HG03442 (cell line): Measurements from ENCODE around the gene SNAP29.
A peak's percentile ranks its signal among the peaks of the same experiment; 100 is the strongest.
"Not testable (repeated sequence)": the region's sequence is repeated elsewhere in the genome, so short reads cannot be mapped to it uniquely, and the experiment has no call there.

Source experiments
- ATAC-seq: cut with Tn5 transposase; IDR thresholded peaks from one replicate; pipeline ENCODE4 v1.9.1; 2021; ENCODE audit warnings: mild to moderate bottlenecking, moderate library complexity; ENCODE audit not compliant: unreplicated experiment

The SNAP29 gene

DNA sequence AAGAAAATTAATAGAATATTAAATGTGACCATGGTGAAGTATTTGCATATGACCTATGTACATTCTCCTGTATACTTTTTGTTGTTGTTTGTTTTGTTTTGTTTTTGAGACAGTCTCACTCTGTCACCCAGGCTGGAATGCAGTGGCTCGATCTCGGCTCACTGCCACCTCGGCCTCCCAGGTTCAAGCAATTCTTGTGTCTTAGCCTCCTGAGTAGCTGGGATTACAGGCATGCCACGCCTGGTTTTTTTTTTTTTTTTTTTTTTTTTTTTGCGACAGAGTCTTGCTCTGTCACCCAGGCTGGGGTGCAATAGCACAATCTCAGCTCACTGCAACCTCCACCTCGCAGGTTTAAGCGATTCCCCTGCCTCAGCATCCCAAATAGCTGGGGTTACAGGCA, 38.9 kb downstream of the SNAP29 start:
- not testable (repeated sequence) for ATAC-seq

DNA sequence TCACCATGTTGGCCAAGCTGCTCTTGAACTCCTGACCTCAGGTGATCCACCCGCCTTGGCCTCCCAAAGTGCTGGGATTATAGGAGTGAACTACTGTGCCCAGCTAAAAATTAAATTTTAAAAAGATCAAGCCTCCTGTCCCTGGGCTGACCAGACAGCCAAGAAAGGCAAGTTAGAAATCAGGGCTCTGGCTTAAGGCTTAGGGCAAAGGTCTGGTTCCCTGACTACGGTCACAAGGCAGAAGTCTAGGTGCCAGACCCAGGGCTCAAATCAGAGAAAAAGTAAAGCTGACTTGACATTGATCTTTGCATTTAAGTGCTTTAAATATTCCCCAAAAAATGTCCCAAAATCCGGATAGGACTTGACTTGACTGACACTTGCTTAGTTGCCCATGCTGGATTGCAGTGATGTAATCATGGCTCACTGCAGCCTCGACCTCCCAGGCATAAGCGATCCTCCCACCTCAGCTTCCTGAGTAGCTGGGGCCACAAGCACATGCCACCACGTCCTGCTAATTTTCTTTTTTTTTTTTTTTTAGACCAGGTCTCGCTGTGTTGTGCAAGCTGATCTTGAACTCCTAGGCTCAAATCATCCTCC, 41.1 kb downstream of the SNAP29 start:
- ATAC-seq = no peak

DNA sequence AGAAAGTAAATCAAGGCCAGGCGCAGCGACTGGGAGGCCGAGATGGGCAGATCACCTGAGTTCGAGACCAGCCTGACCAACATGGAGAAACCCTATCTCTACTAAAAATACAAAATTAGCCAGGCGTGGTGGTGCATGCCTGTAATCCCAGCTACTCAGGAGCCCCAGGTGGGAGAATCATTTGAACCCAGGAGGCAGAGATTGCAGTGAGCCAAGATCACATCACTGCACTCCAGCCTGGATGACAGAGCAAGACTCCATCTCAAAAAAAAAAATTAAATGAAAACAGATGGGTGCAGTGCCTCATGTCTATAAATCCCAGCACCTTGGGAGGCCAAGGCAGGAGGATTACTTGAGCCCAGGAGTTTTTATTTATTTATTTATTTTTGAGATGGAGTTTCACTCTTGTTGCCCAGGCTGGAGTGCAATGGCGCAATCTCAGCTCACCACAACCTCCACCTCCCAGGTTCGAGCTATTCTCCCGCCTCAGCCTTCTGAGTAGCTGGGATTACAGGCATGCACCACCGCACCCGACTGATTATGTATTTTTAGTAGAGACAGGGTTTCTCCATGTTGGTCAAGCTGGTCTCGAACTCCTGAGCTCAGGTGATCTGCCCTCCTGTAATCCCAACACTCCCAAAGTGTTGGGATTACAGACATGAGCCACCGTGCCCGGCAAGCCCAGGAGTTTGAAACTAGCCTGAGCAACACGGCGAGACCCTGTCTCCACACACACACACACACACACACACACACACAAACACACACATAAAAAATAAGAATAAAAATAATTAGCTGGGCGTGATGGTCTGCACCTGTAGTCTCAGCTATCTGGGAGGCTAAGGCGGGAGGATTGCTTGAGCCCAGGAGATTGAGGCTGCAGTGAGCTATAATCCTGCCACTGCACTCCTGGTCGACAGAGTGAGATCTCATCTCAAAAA, 42.6 kb downstream of the SNAP29 start:
- ATAC-seq = not testable (repeated sequence)

DNA sequence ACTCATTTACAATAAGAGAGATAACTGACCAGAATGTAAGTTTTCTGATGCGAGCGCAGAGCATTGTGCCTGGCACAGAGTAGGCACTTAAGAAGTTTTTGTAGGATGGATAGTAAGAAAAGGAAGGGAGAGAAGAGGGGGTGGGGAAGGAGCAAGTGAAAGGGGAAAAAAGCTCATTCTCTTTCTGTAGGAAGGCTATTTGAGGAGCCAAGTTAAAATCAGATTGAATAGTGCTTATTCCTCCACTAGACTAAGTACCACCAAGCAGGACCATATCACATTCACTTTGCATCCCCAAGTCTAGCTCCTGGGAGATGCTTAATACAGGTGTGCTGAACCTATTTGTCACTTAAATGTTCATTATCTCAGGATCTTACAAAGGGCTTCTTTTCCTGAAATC, 44.3 kb downstream of the SNAP29 start:
- no peak for ATAC-seq

DNA sequence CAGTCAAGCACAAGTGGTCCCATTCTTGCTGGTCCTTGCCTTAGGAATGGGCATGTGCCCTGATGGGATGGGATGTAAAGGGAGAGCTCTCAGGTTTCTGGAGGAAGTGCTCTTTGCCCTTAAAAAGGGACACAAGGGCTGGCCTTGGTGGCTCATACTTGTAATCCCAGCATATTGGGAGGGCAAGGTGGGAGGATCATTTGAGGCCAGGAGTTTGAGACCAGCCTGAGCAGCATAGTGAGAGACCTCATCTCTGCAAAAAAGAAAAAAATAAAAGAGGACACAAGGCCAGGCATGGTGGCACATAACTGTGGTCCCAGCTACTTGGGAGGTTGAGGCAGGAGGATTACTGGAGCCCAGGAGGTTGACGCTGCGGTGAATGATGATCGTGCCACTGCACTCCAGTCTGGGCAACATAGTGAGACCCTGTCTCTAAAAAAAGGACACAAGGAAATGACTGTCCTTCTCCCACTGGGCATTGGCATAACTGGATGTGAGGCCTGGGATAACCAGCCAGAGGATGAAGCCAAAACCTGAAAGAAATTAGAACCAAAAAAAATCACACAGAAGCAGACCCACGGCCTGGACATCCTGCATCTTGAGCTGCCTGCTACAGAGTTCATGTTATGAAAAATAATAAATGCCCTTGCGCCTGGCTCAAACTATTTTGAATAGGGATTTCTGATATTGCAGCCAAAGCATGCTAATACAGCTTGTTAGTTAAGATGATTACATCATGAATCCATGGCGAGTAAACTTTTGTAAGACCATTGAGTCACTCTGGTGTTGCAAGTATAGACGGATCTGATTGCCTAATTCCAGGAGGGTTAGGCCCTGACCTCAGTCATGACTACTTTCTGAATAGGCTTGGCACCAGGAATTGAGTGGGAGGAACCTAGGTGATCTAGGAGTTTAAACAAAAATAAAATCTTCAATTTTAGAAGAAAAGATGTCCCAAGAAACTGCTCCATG, 45.5 kb downstream of the SNAP29 start:
- no peak for ATAC-seq

DNA sequence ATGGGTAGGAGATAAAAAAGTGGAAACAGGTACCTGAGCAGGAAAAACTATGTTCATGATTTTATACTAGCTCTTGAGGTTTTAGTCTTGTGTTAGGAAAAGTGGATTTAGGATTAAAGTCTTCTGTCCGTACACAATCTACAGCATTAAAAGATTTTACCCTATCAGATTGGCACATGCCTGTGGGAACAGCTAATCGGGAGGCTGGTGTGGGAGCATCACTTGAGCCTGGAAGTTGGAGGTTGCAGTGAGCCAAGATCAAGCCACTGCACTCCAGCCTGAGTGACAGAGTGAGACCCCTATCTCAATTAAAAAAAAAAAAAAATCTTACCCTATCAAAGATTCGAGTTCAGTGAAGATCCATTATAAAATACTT, 46.2 kb downstream of the SNAP29 start:
- ATAC-seq = no peak

DNA sequence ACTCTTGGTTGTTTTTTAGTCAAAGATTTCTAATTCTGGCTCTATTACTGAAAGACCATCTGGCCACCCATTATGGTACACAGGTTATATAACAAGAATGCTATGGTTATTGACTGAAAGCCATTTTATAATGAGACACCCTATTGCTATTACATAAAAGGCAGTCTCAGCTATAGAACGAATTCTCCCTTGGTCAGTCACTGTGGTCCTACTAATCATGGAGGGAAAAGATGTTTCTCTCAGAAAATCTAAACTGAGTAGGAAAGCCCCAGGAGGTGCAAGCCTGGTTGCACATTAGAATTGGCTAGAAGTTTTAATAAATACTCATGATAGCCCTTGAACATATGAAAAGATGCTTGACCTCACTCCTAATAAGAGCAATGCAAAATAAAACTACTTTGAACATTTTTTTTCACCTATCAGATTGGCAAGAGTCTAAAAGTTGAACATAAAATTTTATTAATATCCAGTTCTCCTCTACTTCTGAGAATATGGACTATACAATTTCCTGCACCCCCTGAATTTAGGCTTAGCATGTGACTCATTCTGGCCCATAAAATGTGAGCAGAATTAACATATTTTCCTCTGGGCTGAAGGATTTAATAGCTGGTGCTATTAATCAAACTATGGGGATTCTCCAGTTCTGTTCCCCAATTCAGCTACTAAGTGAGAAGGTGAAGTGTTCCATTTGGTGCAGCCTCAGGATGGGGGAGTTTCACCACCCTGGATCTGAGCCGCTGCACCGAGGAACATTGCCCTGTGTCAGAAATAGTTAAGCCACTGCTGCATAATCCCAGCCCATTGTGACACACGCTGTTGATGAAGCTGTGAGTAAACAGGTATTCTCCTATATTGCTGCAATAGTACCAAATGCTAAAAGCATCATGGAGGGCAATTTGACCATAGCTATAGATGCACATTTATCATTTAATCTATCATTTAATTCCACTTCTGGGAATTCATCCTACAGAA, 46.9 kb downstream of the SNAP29 start:
- ATAC-seq = no peak

DNA sequence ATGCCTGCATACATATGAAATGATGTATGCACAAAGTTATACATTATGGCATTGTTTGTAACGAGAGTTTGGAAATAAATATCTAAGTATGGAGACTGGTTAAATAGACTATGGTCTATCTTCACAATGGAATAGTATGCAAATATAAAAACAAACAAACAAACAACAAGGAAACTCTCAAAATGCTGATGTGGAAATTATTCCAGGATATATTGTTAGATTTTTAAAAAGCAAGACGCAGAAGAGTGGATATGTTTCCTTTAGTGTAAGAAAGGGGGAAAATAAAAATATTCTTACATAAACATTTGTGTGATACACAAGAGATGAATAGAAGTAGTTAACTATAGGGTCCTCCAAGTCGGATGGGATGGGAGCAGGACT, 47.6 kb downstream of the SNAP29 start:
- no peak for ATAC-seq

DNA sequence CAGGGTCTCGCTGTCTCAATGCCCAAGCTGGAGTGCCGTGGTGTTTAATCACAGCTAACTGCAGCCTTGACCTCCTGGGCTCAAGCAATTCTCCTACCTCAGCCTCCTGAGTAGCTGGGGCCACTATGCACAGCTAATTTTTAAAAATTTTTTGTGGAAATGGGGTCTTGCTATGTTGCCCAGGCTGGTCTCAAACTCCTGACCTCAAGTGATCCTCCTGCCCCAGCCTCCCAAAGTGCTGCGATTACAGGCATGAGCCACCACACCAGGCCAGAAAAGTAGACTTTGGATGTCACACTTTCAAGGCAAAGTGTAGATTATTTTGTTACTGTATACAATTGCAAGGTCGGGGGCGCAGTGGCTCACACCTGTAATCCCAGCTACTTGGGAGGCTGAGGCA, 49.9 kb downstream of the SNAP29 start:
- not testable (repeated sequence) for ATAC-seq

DNA sequence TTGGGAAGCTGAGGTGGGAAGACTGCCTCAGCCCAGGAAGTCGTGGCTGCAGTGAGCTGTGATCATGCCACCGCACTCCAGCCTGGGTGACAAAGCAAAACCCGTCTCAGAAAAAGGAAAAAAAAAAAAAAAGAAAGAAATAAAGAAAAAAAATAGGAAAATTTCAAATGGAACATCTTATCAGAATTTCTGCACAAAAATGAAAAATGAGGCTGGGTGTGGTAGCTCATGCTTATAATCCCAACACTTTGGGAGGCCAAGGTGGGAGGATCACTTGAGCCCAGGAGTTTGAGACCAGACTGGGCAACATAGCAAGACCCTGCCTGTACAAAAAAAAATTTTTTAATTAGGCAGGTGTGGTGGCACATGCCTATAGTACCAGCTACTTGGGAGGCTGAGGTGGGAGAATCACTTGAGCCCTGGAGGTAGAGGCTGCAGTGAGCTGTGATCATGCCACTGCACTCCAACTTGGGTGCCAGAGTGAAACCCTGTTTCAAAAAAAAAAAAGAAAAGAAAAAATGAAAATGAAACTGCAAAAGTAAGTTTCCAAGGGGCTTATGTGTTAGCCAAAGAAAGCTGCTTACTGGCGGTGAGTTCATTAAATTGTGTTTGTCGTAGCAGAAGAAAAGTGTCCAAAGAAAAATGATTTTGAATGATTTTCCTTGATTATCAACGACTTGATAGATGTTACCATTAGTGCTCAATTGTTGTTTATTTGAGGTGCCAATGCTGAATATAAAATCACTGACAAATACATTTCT, 50.9 kb downstream of the SNAP29 start:
- ATAC-seq = no peak

DNA sequence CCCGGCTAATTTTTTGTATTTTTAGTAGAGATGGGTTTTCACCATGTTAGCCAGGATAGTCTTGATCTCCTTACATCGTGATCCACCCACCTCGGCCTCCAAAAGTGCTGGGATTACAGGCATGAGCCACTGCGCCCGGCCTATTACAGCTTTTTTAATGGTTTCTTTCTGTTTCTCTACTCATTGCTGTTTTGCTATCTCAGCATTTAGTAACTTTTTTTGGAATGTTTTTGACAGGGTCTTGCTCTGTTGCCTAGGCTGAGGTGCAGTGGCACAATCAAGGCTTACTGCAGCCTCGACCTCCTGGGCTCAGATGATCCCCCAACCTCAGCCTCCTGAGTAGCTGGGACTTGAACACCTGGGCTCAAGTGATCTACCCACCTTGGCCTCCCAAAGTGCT, 53.7 kb downstream of the SNAP29 start:
- ATAC-seq = no peak

DNA sequence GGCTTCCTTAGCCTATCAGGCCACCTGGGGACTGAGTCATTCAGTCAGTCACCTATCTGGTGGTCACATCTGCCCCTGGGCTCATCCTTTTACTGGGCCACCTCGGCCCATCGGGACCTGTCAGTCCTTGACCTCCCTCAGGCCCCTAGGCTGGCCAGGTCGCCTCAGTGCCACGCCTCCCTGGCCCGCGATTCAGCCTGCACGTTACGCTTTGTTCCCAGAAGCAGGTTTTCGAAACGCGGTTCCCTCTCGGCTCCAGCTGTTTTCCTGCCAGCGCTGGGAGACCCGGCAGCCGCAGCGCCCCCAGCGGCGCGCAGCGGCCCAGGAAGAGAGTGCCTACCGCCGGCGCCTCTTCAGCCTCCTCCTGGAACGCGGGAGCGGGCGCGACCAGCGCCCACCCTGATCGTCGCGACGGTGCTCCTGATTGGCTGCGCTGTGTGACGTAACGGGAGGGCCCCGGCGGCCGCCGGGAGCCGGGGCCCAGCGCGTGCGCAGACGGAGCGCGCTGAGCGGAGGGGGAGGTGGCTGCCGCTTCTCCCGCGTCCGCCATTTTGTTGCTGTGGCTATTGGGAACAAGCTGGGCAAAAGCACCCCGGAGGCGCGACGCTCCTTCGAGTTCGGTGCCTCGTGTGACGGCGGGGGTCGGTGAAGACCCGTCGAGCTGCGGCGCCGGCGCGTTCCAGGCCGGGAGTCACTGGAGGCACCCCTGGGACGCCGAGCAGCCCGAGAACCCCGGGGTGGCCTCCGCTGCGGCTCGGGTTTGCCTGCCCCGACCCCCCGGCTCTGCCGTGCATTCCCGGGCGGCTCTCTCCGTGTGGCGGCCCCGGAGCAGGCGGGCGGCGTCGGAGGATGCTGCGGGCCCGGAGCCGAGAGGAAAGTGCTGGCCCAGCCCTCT, 58.4 kb downstream of the SNAP29 start, which contains the start of gene CRKL:
Gene CRKL, plus strand, starts transcription at position 492 of the 895 bp plus-strand sequence. CDS start 528 bp downstream, outside the sequence.
- ATAC-seq = peak; percentile 92

DNA sequence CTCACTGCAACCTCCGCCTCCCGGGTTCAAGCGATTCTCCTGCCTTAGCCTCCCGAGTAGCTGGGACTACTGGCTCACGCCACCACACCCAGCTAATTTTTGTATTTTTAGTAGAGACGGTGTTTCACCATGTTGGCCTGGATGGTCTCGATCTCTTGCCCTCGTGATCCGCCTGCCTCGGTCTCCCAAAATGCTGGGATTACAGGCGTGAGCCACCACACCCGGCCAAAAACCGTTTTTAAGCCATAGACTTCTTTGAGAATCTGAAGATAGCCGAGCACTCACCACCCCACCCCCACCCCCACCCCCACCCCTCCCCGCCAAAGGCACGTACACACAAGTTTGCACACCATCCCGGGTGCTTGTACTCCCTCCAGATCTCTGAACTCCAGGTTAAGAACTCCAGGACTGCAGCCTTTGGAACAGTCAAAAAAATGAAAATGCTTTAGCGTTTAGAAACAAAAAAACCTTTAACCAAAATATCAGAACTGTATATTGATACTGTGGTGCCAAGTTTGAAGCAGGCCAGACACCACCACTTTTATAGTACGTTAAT, 59.9 kb downstream of the SNAP29 start:
- ATAC-seq = no peak

DNA sequence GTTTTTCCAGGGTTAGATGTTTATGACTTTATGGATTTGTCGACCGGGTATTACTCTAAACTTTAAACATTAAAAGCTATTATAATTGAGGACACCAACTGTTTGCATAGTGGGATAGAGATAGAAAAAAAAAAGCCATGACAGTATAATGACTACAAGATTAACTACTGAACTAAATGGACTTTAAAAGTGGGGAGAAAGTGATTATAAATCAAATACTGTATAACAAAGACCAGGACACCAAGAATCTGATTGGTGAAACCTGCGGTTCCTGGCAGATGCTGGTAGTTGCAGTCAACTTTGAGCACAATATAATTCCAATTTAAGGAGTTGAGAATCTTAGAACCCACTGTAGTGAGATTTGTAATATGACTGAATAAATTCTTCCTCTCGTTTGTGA, 60.9 kb downstream of the SNAP29 start:
- no peak for ATAC-seq

DNA sequence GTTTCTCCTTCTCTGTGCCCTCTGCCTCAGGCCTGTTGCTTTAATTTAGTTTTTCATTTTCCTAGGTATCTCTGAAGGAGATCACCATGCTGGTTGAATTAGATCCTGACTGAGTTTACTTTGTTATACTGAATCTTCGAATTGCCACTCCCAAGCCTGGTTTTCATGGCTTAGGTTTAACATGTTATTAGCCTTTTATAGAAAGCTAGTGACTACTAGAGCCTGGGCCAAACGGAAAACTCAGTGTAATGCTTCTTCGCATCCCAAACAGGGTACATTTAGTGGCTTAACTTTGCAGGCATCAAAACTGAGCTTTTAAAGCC, 62.0 kb downstream of the SNAP29 start:
- no peak for ATAC-seq

DNA sequence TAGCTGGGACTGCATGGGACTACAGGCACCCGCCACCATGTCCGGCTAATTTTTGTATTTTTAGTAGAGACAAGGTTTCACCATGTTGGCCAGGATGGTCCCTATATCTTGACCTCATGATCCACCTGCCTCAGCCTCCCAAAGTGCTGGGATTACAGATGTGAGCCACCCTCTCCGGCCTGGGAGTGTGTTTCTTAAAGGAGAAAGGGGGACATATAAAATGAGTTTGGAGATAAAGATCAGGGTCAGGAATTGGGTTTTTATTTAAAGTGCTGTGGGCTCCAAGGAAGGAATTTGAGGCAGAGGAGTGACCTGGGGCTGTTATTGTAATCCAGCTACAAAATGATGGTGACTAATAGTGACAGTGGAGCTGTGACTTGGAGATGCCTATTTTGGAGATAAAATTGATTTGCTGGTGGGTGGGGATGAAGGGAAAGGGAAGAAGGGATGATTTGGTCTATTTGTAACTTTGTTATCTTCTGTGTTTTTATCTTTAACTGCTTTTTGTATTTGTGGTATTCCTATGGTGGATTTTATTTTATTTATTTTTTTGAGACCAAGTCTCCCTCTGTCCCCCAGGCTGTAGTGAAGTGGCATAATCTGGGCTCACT, 63.4 kb downstream of the SNAP29 start:
- ATAC-seq = no peak

DNA sequence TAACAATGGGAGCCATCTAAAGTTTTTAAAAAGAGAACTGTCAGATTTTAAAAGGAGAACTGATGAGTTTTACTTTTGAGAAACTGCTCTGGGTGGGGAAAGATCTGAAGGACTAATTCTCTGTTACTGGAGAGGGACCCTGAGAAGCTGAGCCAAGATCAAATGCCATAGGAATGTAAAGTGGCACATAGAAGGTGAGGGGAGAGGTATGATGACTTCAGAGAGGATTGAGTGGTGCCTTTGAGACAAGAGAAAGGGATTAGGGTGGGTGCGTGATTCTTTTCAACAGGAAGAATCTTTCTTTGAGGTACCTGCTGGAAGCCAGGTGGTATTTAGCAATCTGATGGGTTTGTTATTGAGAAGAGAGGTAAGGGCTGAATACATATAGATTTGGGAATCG, 67.4 kb downstream of the SNAP29 start:
- no peak for ATAC-seq
